HCT116 (cell line): ENCODE results near the gene PRLR. TPM values are rescaled to one million over a fixed set of nuclear protein-coding genes. Genes with fewer than 3 reads are reported as not detected.

Source experiments
- ATAC-seq: fragments of 200-7000 bp; cut with Tn5 transposase; 2 replicates; pipeline ENCODE4 v1.9.1; 2020; ENCODE audit warnings: mild to moderate bottlenecking, moderate library complexity
- BruUV-seq: library from RNA; stranded (reverse); fragments of 400-500 nt; replicated peaks from 2 replicates; lab custom pipeline; 2021; lab: Mats Ljungman, UMichigan
- CTCF ChIA-PET: fragments of 300-600 bp; sonication (Branson Sonifier 250); formaldehyde crosslinking; loops from one replicate; lab custom pipeline; 2021; ENCODE audit warnings: antibody characterized with exemption; lab: Charles Lee
- POLR2A ChIA-PET: fragments of 300-600, 350-600 bp; sonication (Branson Sonifier 250); formaldehyde crosslinking; loops from one replicate; lab custom pipeline; 2021; ENCODE audit warnings: antibody characterized with exemption; lab: Charles Lee
- RAD21 ChIA-PET, 2 experiments: fragments of 300-600 bp; sonication (Branson Sonifier 250); formaldehyde crosslinking; loops; one replicate each; lab custom pipeline; 2023; ENCODE audit warnings: low total read pairs in 2 of 2; ENCODE audit not compliant: uncharacterized antibody in 2 of 2, unreplicated experiment in 2 of 2, low non-redundant PET in 1 of 2; lab: Charles Lee
- DNase-seq: peaks from one replicate; pipeline ENCODE4 v3.0.0-alpha.2; 2010; ENCODE audit warnings: low read depth, low spot score
- H2AFZ ChIP-seq: fragments of 200-600 bp; shearing (Covaris generic), sonication (generic); 2 replicates; pipeline ENCODE4 v1.6.1; 2017; ENCODE audit warnings: low read depth, mixed run types, mixed read lengths, antibody characterized with exemption, low read length; ENCODE audit not compliant: poor library complexity, severe bottlenecking
- H3K27ac ChIP-seq: 2 replicates; pipeline ENCODE4 v1.5.1; 2012; ENCODE audit warnings: low read depth, low read length
- H3K27me3 ChIP-seq: fragments of 200-600 bp; sonication (generic); 2 replicates; pipeline ENCODE4 v1.6.1; 2016; ENCODE audit warnings: mixed run types, low read length, mixed read lengths; ENCODE audit not compliant: insufficient read depth
- H3K36me3 ChIP-seq, 2 experiments: fragments of 200-500 bp in 1 of 2; fragments of 200-600 bp in 1 of 2; sonication (Bioruptor generic) in 1 of 2; sonication (generic) in 1 of 2; 2 replicates each; pipeline versions ENCODE4 v1.5.1 to v1.6.1; 2014 to 2016; ENCODE audit warnings: low read length in 2 of 2, inconsistent platforms in 1 of 2, mixed read lengths in 1 of 2, mixed run types in 1 of 2; ENCODE audit not compliant: insufficient read depth in 2 of 2, control insufficient read depth in 1 of 2
- H3K4me1 ChIP-seq, 2 experiments: fragments of 200-600 bp in 1 of 2; sonication (generic) in 1 of 2; 2 replicates each; pipeline versions ENCODE4 v1.5.1 to v1.6.1; 2012 to 2017; ENCODE audit warnings: low read length in 2 of 2, inconsistent platforms in 1 of 2, mild to moderate bottlenecking in 1 of 2, mixed read lengths in 1 of 2, mixed run types in 1 of 2, moderate library complexity in 1 of 2; ENCODE audit not compliant: insufficient read depth in 2 of 2, control insufficient read depth in 1 of 2
- H3K4me2 ChIP-seq: fragments of 200-600 bp; sonication (generic); 2 replicates; pipeline ENCODE4 v1.6.1; 2017; ENCODE audit warnings: mixed run types, low read length, mixed read lengths
- H3K4me3 ChIP-seq, 2 experiments: fragments of 200-600 bp in 1 of 2; sonication (generic) in 1 of 2; replicated peaks in 1 of 2; 2 replicates each; pipeline ENCODE4 v1.5.1; 2011 to 2016; ENCODE audit warnings: low read length in 2 of 2, control low read depth in 1 of 2, low read depth in 1 of 2, mild to moderate bottlenecking in 1 of 2, mixed read lengths in 1 of 2, mixed run types in 1 of 2
- H3K79me2 ChIP-seq: fragments of 200-600 bp; sonication (generic); 2 replicates; pipeline ENCODE4 v1.6.1; 2017; ENCODE audit warnings: mild to moderate bottlenecking, mixed run types, low read length, moderate library complexity, mixed read lengths; ENCODE audit not compliant: insufficient read depth
- H3K9ac ChIP-seq: fragments of 200-600 bp; sonication (generic); 2 replicates; pipeline ENCODE4 v1.6.1; 2016; ENCODE audit warnings: low read length, mixed read lengths
- H3K9me2 ChIP-seq: fragments of 200-600 bp; sonication (generic), shearing (Covaris generic); 2 replicates; pipeline ENCODE4 v1.6.1; 2017; ENCODE audit warnings: mixed run types, mild to moderate bottlenecking, moderate library complexity; ENCODE audit not compliant: insufficient read depth
- H3K9me3 ChIP-seq, 2 experiments: fragments of 200-500 bp in 1 of 2; fragments of 200-600 bp in 1 of 2; sonication (Bioruptor generic) in 1 of 2; sonication (generic) in 1 of 2; 2 replicates each; pipeline ENCODE4 v1.6.1; 2014 to 2017; ENCODE audit warnings: low read length in 2 of 2, mixed read lengths in 2 of 2, inconsistent platforms in 1 of 2, low read depth in 1 of 2, mild to moderate bottlenecking in 1 of 2, mixed run types in 1 of 2, moderate library complexity in 1 of 2; ENCODE audit not compliant: control insufficient read depth in 1 of 2, insufficient read depth in 1 of 2
- H4K20me1 ChIP-seq: fragments of 200-600 bp; sonication (generic), shearing (Covaris generic); 2 replicates; pipeline ENCODE4 v1.6.1; 2017; ENCODE audit warnings: mixed run types, mild to moderate bottlenecking, moderate library complexity; ENCODE audit not compliant: insufficient read depth
- CBX3 ChIP-seq: IDR thresholded peaks from 2 replicates; pipeline ENCODE4 v1.6.1; 2012; ENCODE audit warnings: low read depth
- CEBPB ChIP-seq: IDR thresholded peaks from 2 replicates; pipeline ENCODE4 v1.6.1; 2012; ENCODE audit warnings: low read depth
- EGR1 ChIP-seq: IDR thresholded peaks from 2 replicates; pipeline ENCODE4 v1.6.1; 2012; ENCODE audit warnings: low read depth
- ELF1 ChIP-seq: IDR thresholded peaks from 2 replicates; pipeline ENCODE4 v1.6.1; 2012; ENCODE audit warnings: low read depth, borderline replicate concordance
- EZH2 ChIP-seq: fragments of 200-600 bp; sonication (generic); IDR thresholded peaks from 2 replicates; pipeline ENCODE4 v1.6.1; 2017; ENCODE audit warnings: antibody characterized with exemption, mixed run types
- EZH2phosphoT487 ChIP-seq: fragments of 200-600 bp; IDR thresholded peaks from 2 replicates; pipeline ENCODE4 v1.6.1; 2018; ENCODE audit warnings: antibody characterized with exemption, borderline replicate concordance
- FOSL1 ChIP-seq: IDR thresholded peaks from 2 replicates; pipeline ENCODE4 v1.6.1; 2012; ENCODE audit warnings: low read depth
- JUND ChIP-seq: IDR thresholded peaks from 2 replicates; pipeline ENCODE4 v1.6.1; 2012
- POLR2A ChIP-seq: IDR thresholded peaks from 2 replicates; pipeline ENCODE4 v1.7.0; 2011; ENCODE audit warnings: borderline replicate concordance; ENCODE audit not compliant: insufficient read depth, insufficient read length; ENCODE audit errors: extremely low read depth
- SIN3A ChIP-seq: IDR thresholded peaks from 2 replicates; pipeline ENCODE4 v1.6.1; 2012; ENCODE audit warnings: low read depth
- SP1 ChIP-seq: IDR thresholded peaks from 2 replicates; pipeline ENCODE4 v1.6.1; 2012; ENCODE audit warnings: low read depth
- SRF ChIP-seq: IDR thresholded peaks from 2 replicates; pipeline ENCODE4 v1.6.1; 2012; ENCODE audit warnings: low read depth
- TCF7L2 ChIP-seq: IDR thresholded peaks from 2 replicates; pipeline ENCODE4 v1.7.0; 2011; ENCODE audit warnings: borderline replicate concordance, inconsistent platforms; ENCODE audit not compliant: insufficient read depth, insufficient read length; ENCODE audit errors: extremely low read depth
- YY1 ChIP-seq: IDR thresholded peaks from 2 replicates; pipeline ENCODE4 v1.6.1; 2011; ENCODE audit warnings: low read length, low read depth, moderate library complexity, mild to moderate bottlenecking; ENCODE audit not compliant: insufficient replicate concordance; ENCODE audit errors: extremely low read depth
- ZFX ChIP-seq: fragments of 450-650 bp; IDR thresholded peaks from 2 replicates; pipeline ENCODE4 v1.6.1; 2017
- intact Hi-C: fragments of 100-400 bp; cut with micrococcal nuclease; formaldehyde crosslinking; loops from 2 replicates; pipeline ENCODE4 v1.10.0; 2022
- total RNA-seq: library from RNA; stranded (reverse); gene quantifications from one replicate; pipeline ENCODE4 v1.2.1, GENCODE V29; 2021; ENCODE audit not compliant: unreplicated experiment
- TF ChIP-seq, protein P1 (sequence below): IDR thresholded peaks from 2 replicates; pipeline ENCODE4 v1.6.1; 2012
- TF ChIP-seq, protein P2 (sequence below), 3 experiments: fragments of 200-600 bp in 1 of 3; sonication (generic) in 1 of 3; IDR thresholded peaks in 2 of 3; conservative IDR thresholded peaks in 1 of 3; 2 replicates each; pipeline ENCODE4 v1.5.1; 2012 to 2017; ENCODE audit warnings: low read depth in 2 of 3, low read length in 2 of 3, antibody characterized with exemption in 1 of 3, borderline replicate concordance in 1 of 3, control low read depth in 1 of 3, mild to moderate bottlenecking in 1 of 3, mixed read lengths in 1 of 3, mixed run types in 1 of 3, moderate library complexity in 1 of 3; ENCODE audit not compliant: insufficient read depth in 1 of 3
- TF ChIP-seq, protein P3 (sequence below): IDR thresholded peaks from 2 replicates; pipeline ENCODE4 v1.6.1; 2012
- TF ChIP-seq, protein P4 (sequence below): IDR thresholded peaks from 2 replicates; pipeline ENCODE4 v1.6.1; 2012; ENCODE audit warnings: low read depth
- TF ChIP-seq, protein P5 (sequence below): IDR thresholded peaks from 2 replicates; pipeline ENCODE4 v1.6.1; 2011; ENCODE audit warnings: mild to moderate bottlenecking, low read length, moderate library complexity; ENCODE audit not compliant: insufficient replicate concordance; ENCODE audit errors: extremely low read depth

Gene PRLR
- total RNA-seq, 1 experiment from 2014 or later: 0.10 TPM

DNA sequence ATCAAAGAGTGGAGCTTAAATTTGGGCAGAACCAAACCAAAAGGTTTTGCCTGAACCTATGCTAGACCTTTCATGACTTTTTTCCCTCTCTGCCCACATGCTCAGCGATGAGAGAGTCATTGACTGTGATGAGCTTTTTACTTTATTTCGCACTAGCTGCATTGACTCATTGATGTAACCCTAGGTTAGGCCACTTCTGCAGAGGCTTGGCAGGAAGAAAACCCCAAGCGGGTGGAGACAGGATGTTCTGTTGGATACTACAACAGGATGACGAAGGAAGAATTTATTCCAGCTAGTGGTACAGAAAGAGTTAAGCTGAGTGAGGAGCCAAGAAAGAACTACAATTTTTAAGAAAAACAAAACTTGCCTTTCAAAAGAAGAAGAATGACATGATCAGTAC is 201.0 kb downstream of the PRLR start:
- no peaks in the 10 kb centered on the region for H3K9me2 ChIP-seq
- H4K20me1 ChIP-seq: no peaks in the 10 kb centered on the region
- no peaks in the 10 kb centered on the region for H3K9me3 ChIP-seq
- H3K36me3 ChIP-seq: no peaks in the 10 kb centered on the region
- H3K9ac ChIP-seq: no peak overlapping the region
- H3K27ac ChIP-seq: no peak overlapping the region
- BruUV-seq: no TSS peak
- H3K27me3 ChIP-seq: peaks cover 62% of the 10 kb centered on the region
- ATAC-seq (no peak), DNase-seq (no peak)
- no peaks in the 10 kb centered on the region for H3K4me1 ChIP-seq
- no peak overlapping the region for H3K4me2 ChIP-seq
- no peak overlapping the region for H3K4me3 ChIP-seq
- no peak for TF ChIP-seq CEBPB
- TF ChIP-seq, protein P1, sequence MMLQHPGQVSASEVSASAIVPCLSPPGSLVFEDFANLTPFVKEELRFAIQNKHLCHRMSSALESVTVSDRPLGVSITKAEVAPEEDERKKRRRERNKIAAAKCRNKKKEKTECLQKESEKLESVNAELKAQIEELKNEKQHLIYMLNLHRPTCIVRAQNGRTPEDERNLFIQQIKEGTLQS: no peak
- TF ChIP-seq, protein P2, sequence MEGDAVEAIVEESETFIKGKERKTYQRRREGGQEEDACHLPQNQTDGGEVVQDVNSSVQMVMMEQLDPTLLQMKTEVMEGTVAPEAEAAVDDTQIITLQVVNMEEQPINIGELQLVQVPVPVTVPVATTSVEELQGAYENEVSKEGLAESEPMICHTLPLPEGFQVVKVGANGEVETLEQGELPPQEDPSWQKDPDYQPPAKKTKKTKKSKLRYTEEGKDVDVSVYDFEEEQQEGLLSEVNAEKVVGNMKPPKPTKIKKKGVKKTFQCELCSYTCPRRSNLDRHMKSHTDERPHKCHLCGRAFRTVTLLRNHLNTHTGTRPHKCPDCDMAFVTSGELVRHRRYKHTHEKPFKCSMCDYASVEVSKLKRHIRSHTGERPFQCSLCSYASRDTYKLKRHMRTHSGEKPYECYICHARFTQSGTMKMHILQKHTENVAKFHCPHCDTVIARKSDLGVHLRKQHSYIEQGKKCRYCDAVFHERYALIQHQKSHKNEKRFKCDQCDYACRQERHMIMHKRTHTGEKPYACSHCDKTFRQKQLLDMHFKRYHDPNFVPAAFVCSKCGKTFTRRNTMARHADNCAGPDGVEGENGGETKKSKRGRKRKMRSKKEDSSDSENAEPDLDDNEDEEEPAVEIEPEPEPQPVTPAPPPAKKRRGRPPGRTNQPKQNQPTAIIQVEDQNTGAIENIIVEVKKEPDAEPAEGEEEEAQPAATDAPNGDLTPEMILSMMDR (IDR thresholded peaks at IDR 0.05 in 2 of 3, conservative IDR thresholded peaks at IDR 0.05 in 1 of 3; ENCODE audit: borderline replicate concordance in 1 of 3, insufficient read depth in 1 of 3, low read depth in 2 of 3, low read length in 2 of 3): no peak
- no peak for TF ChIP-seq FOSL1
- TF ChIP-seq SIN3A: no peak
- no peak for TF ChIP-seq JUND
- TF ChIP-seq, protein P3, sequence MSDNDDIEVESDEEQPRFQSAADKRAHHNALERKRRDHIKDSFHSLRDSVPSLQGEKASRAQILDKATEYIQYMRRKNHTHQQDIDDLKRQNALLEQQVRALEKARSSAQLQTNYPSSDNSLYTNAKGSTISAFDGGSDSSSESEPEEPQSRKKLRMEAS: no peak
- TF ChIP-seq, protein P4, sequence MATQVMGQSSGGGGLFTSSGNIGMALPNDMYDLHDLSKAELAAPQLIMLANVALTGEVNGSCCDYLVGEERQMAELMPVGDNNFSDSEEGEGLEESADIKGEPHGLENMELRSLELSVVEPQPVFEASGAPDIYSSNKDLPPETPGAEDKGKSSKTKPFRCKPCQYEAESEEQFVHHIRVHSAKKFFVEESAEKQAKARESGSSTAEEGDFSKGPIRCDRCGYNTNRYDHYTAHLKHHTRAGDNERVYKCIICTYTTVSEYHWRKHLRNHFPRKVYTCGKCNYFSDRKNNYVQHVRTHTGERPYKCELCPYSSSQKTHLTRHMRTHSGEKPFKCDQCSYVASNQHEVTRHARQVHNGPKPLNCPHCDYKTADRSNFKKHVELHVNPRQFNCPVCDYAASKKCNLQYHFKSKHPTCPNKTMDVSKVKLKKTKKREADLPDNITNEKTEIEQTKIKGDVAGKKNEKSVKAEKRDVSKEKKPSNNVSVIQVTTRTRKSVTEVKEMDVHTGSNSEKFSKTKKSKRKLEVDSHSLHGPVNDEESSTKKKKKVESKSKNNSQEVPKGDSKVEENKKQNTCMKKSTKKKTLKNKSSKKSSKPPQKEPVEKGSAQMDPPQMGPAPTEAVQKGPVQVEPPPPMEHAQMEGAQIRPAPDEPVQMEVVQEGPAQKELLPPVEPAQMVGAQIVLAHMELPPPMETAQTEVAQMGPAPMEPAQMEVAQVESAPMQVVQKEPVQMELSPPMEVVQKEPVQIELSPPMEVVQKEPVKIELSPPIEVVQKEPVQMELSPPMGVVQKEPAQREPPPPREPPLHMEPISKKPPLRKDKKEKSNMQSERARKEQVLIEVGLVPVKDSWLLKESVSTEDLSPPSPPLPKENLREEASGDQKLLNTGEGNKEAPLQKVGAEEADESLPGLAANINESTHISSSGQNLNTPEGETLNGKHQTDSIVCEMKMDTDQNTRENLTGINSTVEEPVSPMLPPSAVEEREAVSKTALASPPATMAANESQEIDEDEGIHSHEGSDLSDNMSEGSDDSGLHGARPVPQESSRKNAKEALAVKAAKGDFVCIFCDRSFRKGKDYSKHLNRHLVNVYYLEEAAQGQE: no peak
- TF ChIP-seq TCF7L2: no peak
- TF ChIP-seq POLR2A: no peak
- TF ChIP-seq EZH2: no peak
- TF ChIP-seq YY1: no peak
- TF ChIP-seq ZFX: no peak
- no peak for TF ChIP-seq EGR1
- no peak for TF ChIP-seq SRF
- TF ChIP-seq CBX3: no peak
- no peak for TF ChIP-seq SP1
- no peak for TF ChIP-seq EZH2phosphoT487
- TF ChIP-seq ELF1: no peak
- TF ChIP-seq, protein P5, sequence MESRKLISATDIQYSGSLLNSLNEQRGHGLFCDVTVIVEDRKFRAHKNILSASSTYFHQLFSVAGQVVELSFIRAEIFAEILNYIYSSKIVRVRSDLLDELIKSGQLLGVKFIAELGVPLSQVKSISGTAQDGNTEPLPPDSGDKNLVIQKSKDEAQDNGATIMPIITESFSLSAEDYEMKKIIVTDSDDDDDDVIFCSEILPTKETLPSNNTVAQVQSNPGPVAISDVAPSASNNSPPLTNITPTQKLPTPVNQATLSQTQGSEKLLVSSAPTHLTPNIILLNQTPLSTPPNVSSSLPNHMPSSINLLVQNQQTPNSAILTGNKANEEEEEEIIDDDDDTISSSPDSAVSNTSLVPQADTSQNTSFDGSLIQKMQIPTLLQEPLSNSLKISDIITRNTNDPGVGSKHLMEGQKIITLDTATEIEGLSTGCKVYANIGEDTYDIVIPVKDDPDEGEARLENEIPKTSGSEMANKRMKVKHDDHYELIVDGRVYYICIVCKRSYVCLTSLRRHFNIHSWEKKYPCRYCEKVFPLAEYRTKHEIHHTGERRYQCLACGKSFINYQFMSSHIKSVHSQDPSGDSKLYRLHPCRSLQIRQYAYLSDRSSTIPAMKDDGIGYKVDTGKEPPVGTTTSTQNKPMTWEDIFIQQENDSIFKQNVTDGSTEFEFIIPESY: no peak
- POLR2A ChIA-PET: no interaction called here
- H2AFZ ChIP-seq: no peak overlapping the region
- no peaks in the 10 kb centered on the region for H3K79me2 ChIP-seq
- RAD21 ChIA-PET: no interaction called here
- CTCF ChIA-PET: no interaction called here
- intact Hi-C loops: no loop called here
